ENCODE results near the gene EDC4. TPM values are rescaled to one million over a fixed set of nuclear protein-coding genes. Genes with fewer than 3 reads are reported as not detected.
A peak's percentile ranks its signal among the peaks of the same experiment; 100 is the strongest.

EDC4 gene
- total and polyA plus RNA-seq, 2 of the 13 experiments (the other 11 are each of a cell fraction or from before 2014, with no cell fraction given), result 51.4 to 59.1 TPM

- TF ChIP-seq CCAR2 (optimal IDR thresholded peaks at IDR 0.05; ENCODE audit: low read depth, low read length), result no peak
- no peak for TF ChIP-seq TEF (CRISPR knock-in tag; IDR thresholded peaks at IDR 0.05)
- no peak for TF ChIP-seq ZNF703 (CRISPR knock-in tag; IDR thresholded peaks at IDR 0.05; ENCODE audit: borderline replicate concordance)
- TF ChIP-seq ZBTB3 (CRISPR knock-in tag; IDR thresholded peaks at IDR 0.05; ENCODE audit: borderline replicate concordance, low read depth), result no peak
- no peak for TF ChIP-seq YY1 (IDR thresholded peaks at IDR 0.05; ENCODE audit: insufficient read depth, insufficient replicate concordance, low read depth, low read length)
- no peak for TF ChIP-seq SMARCC2 (IDR thresholded peaks at IDR 0.05)
- no peak for TF ChIP-seq SMAD9 (CRISPR knock-in tag; IDR thresholded peaks at IDR 0.05)
- no peak for TF ChIP-seq FOXA3 (CRISPR knock-in tag; IDR thresholded peaks at IDR 0.05)
- no peak; the same call in 1 of the 2 replicates for TF ChIP-seq UBTF (CRISPR knock-in tag; IDR thresholded peaks at IDR 0.05)
- no peak for TF ChIP-seq PHF21A (CRISPR knock-in tag; IDR thresholded peaks at IDR 0.05)
- TF ChIP-seq ZNF75D (CRISPR knock-in tag; IDR thresholded peaks at IDR 0.05; ENCODE audit: borderline replicate concordance), result no peak
- no peak for TF ChIP-seq HDAC1 (CRISPR knock-in tag; IDR thresholded peaks at IDR 0.05)
- TF ChIP-seq ZNF562 (CRISPR knock-in tag; IDR thresholded peaks at IDR 0.05; ENCODE audit: borderline replicate concordance), result no peak
- TF ChIP-seq ELF3 (CRISPR knock-in tag; IDR thresholded peaks at IDR 0.05), result no peak
- no peak for TF ChIP-seq ZNF503 (CRISPR knock-in tag; IDR thresholded peaks at IDR 0.05)
- no peak for TF ChIP-seq ZNF614 (CRISPR knock-in tag; IDR thresholded peaks at IDR 0.05; ENCODE audit: borderline replicate concordance)
- TF ChIP-seq PAX8 (CRISPR knock-in tag; IDR thresholded peaks at IDR 0.05; ENCODE audit: borderline replicate concordance), result no peak
- no peak for TF ChIP-seq KAT2B (IDR thresholded peaks at IDR 0.05; ENCODE audit: borderline replicate concordance, low read depth, low read length)
- no peak for TF ChIP-seq ZNF747 (CRISPR knock-in tag; IDR thresholded peaks at IDR 0.05; ENCODE audit: borderline replicate concordance)
- 0 out of 2 replicates have a peak, but pooled peaks have one; percentile 14 for TF ChIP-seq MTA3 (CRISPR knock-in tag; IDR thresholded peaks at IDR 0.05)
- TF ChIP-seq TEAD3 (CRISPR knock-in tag; optimal IDR thresholded peaks at IDR 0.05; ENCODE audit: borderline replicate concordance), result no peak
Observed at GRCh38 chr16:67847064-67847861, 25.6 kb upstream of the EDC4 start, which contains the start of gene CENPT (continued).
